ENCODE results near the gene BACH2. TPM values are rescaled to one million over a fixed set of nuclear protein-coding genes. Genes with fewer than 3 reads are reported as not detected.

The BACH2 gene
- total RNA-seq, 2 donors from 2014 or later = 5.2 to 5.7 TPM

GRCh38 chr6:89959883-89960282, 336.8 kb downstream of the BACH2 start:
- no peak for TF ChIP-seq POLR2A (IDR thresholded peaks at IDR 0.05)
- TF ChIP-seq POLR2AphosphoS5 (IDR thresholded peaks at IDR 0.05) = no peak
- no peak for TF ChIP-seq CTCF (IDR thresholded peaks at IDR 0.05)
- intact Hi-C loops (cut with DNase I) = no loop called here
- 41% methylated on average over 6 of the region's 6 CpGs for WGBS
- Histone ChIP-seq H3K36me3 (no peaks in the 10 kb centered on the region), H3K4me3 (no peak overlapping the region), H3K27me3 (replicated peaks; ENCODE audit: insufficient read depth) (no peaks in the 10 kb centered on the region), H3K9me3 (no peaks in the 10 kb centered on the region), H3K27ac (no peak overlapping the region), H3K4me1 (replicated peaks) (no peaks in the 10 kb centered on the region)
- no peak for DNase-seq (ENCODE audit: low spot score)

GRCh38 chr6:89956182-89956581, 340.5 kb downstream of the BACH2 start:
- Histone ChIP-seq H3K27ac (no peak overlapping the region), H3K4me1 (replicated peaks) (no peaks in the 10 kb centered on the region), H3K36me3 (no peaks in the 10 kb centered on the region), H3K4me3 (no peak overlapping the region), H3K27me3 (replicated peaks; ENCODE audit: insufficient read depth) (no peaks in the 10 kb centered on the region), H3K9me3 (no peaks in the 10 kb centered on the region)
- no peak for DNase-seq (ENCODE audit: low spot score)
- WGBS = 92% methylated on average over 4 of the region's 4 CpGs
- intact Hi-C loops (cut with DNase I) = no loop called here
- TF ChIP-seq POLR2A (IDR thresholded peaks at IDR 0.05) = no peak
- no peak for TF ChIP-seq POLR2AphosphoS5 (IDR thresholded peaks at IDR 0.05)
- TF ChIP-seq CTCF (IDR thresholded peaks at IDR 0.05) = no peak

DNA sequence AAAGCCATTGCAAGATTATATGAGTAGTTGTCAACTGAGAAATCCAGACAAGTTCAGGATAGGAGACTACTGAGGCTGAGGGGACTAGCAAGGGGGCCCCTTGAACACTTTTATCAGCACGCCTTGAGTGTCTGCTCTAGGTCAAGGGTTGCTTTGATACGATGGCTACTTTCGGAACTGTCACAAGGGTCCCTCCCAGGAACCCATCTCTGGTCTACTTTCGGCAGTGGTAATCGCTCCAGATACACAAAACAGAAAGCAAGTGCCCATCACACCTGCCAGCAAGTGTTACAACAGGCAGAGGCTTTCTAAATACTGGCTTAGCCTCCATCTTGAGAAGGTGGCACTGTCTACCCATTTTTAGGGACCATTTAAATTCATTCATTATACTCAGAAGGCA, 341.3 kb downstream of the BACH2 start:
- no peak for DNase-seq (ENCODE audit: low spot score)
- Histone ChIP-seq H3K27me3 (replicated peaks; ENCODE audit: insufficient read depth) (no peaks in the 10 kb centered on the region), H3K27ac (no peak overlapping the region), H3K4me3 (no peak overlapping the region), H3K9me3 (no peaks in the 10 kb centered on the region), H3K4me1 (replicated peaks) (no peaks in the 10 kb centered on the region), H3K36me3 (no peaks in the 10 kb centered on the region)
- no peak for TF ChIP-seq POLR2A (IDR thresholded peaks at IDR 0.05)
- intact Hi-C loops (cut with DNase I) = no loop called here
- 100% methylated on average over 5 of the region's 5 CpGs for WGBS

GRCh38 chr6:89954721-89955148, 341.9 kb downstream of the BACH2 start:
- intact Hi-C loops (cut with DNase I) = no loop called here
- Histone ChIP-seq H3K9me3 (no peaks in the 10 kb centered on the region), H3K27ac (no peak overlapping the region), H3K27me3 (replicated peaks; ENCODE audit: insufficient read depth) (no peaks in the 10 kb centered on the region), H3K4me3 (no peak overlapping the region), H3K36me3 (no peaks in the 10 kb centered on the region), H3K4me1 (replicated peaks) (no peaks in the 10 kb centered on the region)
- TF ChIP-seq CTCF (IDR thresholded peaks at IDR 0.05) (no peak), POLR2AphosphoS5 (IDR thresholded peaks at IDR 0.05) (no peak)
- DNase-seq (ENCODE audit: low spot score) = no peak
- WGBS = 91% methylated on average over 1 of the region's 1 CpG

DNA sequence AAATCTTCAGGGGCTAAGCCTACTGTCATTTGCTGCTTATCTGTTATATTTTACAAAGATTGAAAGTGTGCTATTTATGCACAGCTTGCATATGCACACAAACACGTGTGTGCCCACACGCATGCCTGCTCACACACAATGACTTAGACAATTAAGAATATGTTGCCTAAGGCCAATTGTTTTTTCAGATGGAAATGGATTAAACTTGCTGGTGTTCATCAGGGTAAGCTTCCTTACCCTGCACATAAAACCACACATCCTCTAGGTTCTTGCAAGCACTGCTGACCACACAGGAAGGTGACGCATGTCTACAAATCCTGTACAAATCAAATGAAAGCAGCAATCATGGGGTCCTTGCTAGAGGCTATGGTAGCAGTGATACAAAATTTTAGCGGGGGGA, 344.0 kb downstream of the BACH2 start:
- TF ChIP-seq POLR2AphosphoS5 (IDR thresholded peaks at IDR 0.05) (no peak), POLR2A (IDR thresholded peaks at IDR 0.05) (no peak)
- 81% methylated on average over 4 of the region's 4 CpGs for WGBS
- Histone ChIP-seq H3K4me3 (no peak overlapping the region), H3K27me3 (replicated peaks; ENCODE audit: insufficient read depth) (no peaks in the 10 kb centered on the region), H3K27ac (no peak overlapping the region), H3K4me1 (replicated peaks) (no peaks in the 10 kb centered on the region), H3K9me3 (no peaks in the 10 kb centered on the region), H3K36me3 (no peaks in the 10 kb centered on the region)
- intact Hi-C loops (cut with DNase I) = no loop called here
- no peak for DNase-seq (ENCODE audit: low spot score)

DNA sequence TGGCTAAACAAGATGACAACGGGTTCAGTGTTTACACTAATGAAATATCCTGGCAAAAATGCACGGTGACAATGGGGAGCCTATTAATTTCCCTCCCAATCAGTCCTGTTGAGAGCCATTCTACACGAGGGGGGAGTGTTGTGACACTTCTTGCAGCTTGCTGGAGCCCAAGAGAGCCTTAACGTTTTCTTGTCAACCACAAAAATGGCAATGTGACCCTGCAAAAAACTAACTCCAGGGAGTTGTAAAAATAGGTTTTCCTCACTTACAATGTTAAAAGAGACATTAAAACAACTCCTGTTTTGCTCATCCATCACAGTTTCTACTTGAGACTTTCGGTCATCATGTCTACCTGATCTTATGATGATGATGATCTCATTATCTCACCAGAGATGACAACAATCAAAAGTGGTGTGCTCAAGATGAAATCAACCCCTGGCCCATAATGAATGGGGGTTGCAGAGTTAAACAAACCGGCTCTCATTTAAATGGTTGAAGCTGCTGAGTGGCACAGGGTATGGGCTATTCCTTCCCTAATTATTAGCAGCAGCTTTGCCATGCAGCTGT, 344.5 kb downstream of the BACH2 start:
- Histone ChIP-seq H3K9me3 (no peaks in the 10 kb centered on the region), H3K27me3 (replicated peaks; ENCODE audit: insufficient read depth) (no peaks in the 10 kb centered on the region), H3K4me3 (no peak overlapping the region), H3K27ac (no peak overlapping the region), H3K4me1 (replicated peaks) (no peaks in the 10 kb centered on the region), H3K36me3 (no peaks in the 10 kb centered on the region)
- intact Hi-C loops (cut with DNase I) = no loop called here
- WGBS = 48% methylated on average over 6 of the region's 6 CpGs
- no peak for TF ChIP-seq POLR2AphosphoS5 (IDR thresholded peaks at IDR 0.05)
- no peak for TF ChIP-seq POLR2A (IDR thresholded peaks at IDR 0.05)
- TF ChIP-seq CTCF (IDR thresholded peaks at IDR 0.05) = no peak
- DNase-seq (ENCODE audit: low spot score) = no peak
